GM06990 (cell line): ENCODE results near the gene RPS6KB2.

Experiments used
- DNase-seq: peaks from one replicate; pipeline ENCODE4 v3.0.0-alpha.2; 2011; ENCODE audit not compliant: insufficient read length; ENCODE audit errors: extremely low read depth
- H3K27me3 ChIP-seq: replicated peaks from 2 replicates; pipeline ENCODE4 v1.6.0; 2011; ENCODE audit warnings: low read length; ENCODE audit not compliant: control insufficient read depth, insufficient read depth
- H3K36me3 ChIP-seq: 2 replicates; pipeline ENCODE4 v1.5.1; 2011; ENCODE audit warnings: low read length; ENCODE audit not compliant: control insufficient read depth, insufficient read depth
- H3K4me3 ChIP-seq: replicated peaks from 2 replicates; pipeline ENCODE4 v1.5.1; 2011; ENCODE audit warnings: low read depth, mild to moderate bottlenecking, control low read depth, low read length
- CTCF ChIP-seq: IDR thresholded peaks from 2 replicates; pipeline ENCODE4 v1.5.1; 2011; ENCODE audit warnings: low read length, control low read depth, mild to moderate bottlenecking, inconsistent platforms; ENCODE audit not compliant: insufficient read depth, poor library complexity, severe bottlenecking

RPS6KB2 gene

DNA sequence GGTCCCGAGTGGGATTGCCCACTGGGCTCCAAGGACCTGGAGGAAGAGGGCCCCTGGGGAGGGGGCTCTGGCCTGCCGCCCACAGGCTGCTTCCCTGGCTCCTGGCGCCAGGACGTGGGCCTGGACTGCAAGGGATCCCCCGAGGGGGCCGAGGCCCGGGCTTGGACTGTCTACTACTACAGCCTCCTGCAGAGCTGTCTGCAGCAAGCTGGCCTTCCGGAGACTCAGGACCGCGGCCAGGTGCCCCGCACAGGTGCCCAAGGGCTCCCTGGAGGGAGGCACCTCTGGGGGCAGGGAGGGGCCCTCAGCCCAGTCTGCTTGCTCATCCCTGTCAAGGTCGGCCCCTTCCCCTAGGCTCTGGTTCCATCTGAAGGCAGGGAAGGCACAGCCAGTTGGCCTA is 10.9 kb upstream of the RPS6KB2 start:
- DNase-seq, result no peak
- H3K4me3 ChIP-seq, result no peak overlapping the region
- no peaks in the 10 kb centered on the region; the same call in 1 of the 2 replicates for H3K27me3 ChIP-seq
- TF ChIP-seq CTCF, result no peak
- no peaks in the 10 kb centered on the region for H3K36me3 ChIP-seq

GRCh38 chr11:67418476-67419281 is 9.6 kb upstream of the RPS6KB2 start:
- no peaks in the 10 kb centered on the region; the same call in 1 of the 2 replicates for H3K27me3 ChIP-seq
- no peaks in the 10 kb centered on the region for H3K36me3 ChIP-seq
- no peak overlapping the region for H3K4me3 ChIP-seq
- no peak for TF ChIP-seq CTCF
- DNase-seq, result no peak

DNA sequence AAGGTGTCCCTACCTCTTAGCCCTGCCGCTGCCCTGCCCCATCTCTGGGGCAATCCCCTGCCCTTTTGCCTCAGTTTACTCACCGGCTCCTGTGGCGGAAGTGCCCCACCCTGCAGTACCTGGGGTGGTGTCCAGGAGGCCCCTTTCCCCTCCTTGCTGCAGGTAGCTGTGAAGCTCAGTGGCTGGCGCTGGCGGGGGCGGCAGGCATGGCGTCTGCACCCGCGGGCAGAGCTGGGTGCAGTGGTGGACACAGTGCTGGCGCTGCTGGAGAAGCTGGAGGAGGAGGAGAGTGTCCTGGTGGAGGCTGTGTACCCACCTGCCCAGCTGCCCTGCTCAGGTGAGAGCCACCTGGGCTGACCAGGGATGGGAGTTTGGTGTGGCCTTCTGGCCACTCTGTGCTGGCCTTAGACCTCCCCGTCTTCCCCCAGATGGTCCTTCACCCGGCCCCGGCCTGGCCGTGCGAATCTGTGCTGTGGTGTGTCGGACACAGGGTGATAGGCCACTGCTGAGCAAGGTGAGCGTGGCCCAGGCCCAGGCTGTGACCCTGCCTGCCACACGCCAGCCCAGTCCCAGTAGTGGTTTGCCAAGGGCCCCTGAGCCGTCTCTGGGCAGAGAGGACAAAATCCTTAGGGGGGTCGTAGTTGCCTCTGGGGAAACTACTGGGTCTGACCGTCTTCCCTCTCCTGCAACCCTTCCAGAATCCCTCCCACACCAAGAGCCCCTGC is 8.8 kb upstream of the RPS6KB2 start:
- Histone ChIP-seq H3K27me3 (no peaks in the 10 kb centered on the region; the same call in 1 of the 2 replicates), H3K4me3 (no peak overlapping the region), H3K36me3 (no peaks in the 10 kb centered on the region)
- no peak for TF ChIP-seq CTCF
- no peak for DNase-seq

DNA sequence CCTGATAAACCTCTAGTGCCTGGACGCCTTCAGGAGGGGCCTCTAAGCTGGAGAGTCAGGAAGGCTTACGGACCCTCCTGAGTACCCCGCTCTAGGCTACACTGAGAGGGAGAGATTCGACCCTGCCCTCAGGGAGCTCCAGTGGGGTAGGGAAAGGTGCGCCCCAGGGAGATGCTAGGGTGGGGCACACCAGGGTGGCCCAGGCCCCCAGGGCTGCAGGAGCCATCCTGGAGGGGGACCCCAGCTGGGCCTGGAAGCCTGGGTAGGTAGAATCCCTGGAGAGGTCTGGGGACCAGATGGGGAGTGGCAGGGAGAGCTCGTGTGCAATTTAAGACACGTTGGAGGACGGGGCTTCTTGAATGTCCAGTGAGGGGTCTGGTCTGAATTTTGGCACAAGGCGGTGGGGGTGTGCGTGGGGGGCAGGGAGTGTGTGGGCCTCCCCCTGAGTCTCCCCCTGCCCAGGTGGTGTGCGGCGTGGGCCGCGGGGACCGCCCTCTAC is 8.1 kb upstream of the RPS6KB2 start:
- H3K4me3 ChIP-seq, result peak overlapping the region; percentile 54
- no peaks in the 10 kb centered on the region for H3K36me3 ChIP-seq
- no peak for TF ChIP-seq CTCF
- no peak for DNase-seq
- H3K27me3 ChIP-seq, result no peaks in the 10 kb centered on the region; the same call in 1 of the 2 replicates

DNA sequence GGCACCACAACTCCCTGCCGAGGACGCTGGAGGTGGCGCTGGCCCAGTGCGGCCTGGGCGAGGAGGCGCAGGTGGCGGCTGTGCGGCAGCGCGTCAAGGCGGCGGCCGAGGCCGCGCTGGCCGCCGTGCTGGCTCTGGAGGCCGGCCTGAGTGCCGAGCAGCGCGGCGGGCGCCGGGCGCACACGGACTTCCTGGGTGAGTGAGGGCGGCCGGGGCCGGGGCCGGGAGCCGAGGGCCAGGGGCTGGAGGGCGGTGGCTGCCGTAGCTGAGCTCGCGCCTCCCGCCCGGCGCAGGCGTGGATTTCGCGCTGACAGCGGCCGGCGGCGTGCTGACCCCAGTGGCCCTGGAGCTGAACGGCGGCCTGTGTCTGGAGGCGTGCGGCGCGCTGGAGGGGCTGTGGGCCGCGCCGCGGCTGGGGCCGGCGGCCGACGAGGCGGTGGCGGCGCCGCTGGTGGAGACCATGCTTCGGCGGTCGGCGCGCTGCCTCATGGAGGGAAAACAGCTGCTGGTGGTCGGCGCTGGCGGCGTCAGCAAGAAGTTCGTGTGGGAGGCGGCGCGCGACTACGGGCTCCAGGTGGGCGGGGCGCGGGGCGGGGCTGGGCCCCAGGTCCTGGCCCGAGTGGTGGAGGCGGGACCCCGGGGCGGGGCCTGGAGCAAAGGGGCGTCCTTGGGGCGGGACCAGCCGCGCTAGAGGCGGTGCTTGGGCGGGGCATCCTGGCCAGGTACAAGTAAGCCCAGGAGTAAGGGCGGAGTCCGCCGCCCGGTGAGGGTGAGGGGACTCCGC is 7.5 kb upstream of the RPS6KB2 start:
- Histone ChIP-seq H3K4me3 (peak overlapping the region; percentile 54), H3K36me3 (no peaks in the 10 kb centered on the region), H3K27me3 (no peaks in the 10 kb centered on the region)
- peak; percentile 93 for DNase-seq
- TF ChIP-seq CTCF, result no peak
